GM12801 (cell line): ENCODE results near the gene DNAI2.

Source experiments
- TF ChIP-seq, protein P1 (sequence below): IDR thresholded peaks from one replicate; pipeline ENCODE4 v1.5.1; 2011; ENCODE audit warnings: control low read depth; ENCODE audit not compliant: insufficient read length; ENCODE audit errors: extremely low read depth

The DNAI2 gene

DNA sequence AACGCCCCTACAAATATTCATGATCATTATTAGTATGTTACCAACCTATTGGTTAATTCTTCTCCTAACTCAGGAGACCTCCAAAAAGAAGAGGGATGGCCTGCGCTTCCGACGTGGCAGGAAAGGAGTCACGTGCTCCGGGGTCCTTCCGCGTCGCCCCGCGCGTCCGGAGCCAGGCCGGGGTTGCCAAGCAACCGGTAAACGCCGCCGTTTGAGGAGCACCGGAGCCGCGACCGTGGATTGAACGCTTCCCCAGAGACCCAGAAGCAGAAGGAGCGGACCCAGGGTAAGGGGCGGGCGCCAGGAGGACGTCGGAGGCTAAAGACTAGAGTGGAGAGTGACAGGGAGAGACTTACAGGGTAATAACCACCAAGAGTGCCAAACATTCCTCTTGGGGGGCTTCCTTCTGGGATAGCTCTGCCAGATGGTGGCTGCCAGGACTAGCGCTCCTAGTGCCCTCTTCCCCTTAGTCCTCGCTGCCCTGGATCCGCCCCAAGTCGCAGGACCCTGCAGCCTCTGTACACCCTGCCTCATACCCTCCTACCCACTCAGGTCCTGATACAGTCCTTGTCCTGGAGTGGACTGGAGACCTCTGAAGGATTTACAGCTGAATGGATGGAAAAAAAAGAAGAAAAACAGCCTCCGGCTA lies at the start of gene DNAI2:
DNAI2 (plus strand) TSS at position 175 of the 649 bp plus-strand sequence. CDS start 7,584 bp downstream, outside the sequence.
- TF ChIP-seq, protein P1, sequence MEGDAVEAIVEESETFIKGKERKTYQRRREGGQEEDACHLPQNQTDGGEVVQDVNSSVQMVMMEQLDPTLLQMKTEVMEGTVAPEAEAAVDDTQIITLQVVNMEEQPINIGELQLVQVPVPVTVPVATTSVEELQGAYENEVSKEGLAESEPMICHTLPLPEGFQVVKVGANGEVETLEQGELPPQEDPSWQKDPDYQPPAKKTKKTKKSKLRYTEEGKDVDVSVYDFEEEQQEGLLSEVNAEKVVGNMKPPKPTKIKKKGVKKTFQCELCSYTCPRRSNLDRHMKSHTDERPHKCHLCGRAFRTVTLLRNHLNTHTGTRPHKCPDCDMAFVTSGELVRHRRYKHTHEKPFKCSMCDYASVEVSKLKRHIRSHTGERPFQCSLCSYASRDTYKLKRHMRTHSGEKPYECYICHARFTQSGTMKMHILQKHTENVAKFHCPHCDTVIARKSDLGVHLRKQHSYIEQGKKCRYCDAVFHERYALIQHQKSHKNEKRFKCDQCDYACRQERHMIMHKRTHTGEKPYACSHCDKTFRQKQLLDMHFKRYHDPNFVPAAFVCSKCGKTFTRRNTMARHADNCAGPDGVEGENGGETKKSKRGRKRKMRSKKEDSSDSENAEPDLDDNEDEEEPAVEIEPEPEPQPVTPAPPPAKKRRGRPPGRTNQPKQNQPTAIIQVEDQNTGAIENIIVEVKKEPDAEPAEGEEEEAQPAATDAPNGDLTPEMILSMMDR, result no peak

- TF ChIP-seq, protein P1, result no peak
Observed at GRCh38 chr17:74224959-74225725, 48.9 kb upstream of the DNAI2 start.

DNA sequence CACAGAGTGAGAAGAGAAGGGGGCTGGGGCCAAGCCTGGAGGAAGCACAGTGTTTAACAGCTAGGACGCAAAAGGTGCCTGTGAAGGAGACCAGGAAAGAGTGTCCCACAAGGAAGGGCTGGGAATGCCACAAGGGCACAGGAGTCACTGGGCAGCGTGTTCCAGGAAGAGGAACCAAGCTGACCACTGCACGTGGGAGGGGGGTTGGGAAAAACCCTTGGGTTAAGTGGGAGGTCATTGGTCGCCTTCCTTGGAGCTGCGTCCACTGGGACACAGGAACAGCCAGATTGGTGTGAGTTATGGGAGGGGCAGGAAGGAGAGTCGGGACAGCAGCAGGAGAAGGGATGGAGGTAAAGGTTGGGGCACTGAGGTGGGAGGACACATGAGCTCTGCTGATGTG lies 47.8 kb upstream of the DNAI2 start:
- TF ChIP-seq, protein P1, result no peak

GRCh38 chr17:74227271-74228080 lies 46.6 kb upstream of the DNAI2 start:
- TF ChIP-seq, protein P1, result no peak

DNA sequence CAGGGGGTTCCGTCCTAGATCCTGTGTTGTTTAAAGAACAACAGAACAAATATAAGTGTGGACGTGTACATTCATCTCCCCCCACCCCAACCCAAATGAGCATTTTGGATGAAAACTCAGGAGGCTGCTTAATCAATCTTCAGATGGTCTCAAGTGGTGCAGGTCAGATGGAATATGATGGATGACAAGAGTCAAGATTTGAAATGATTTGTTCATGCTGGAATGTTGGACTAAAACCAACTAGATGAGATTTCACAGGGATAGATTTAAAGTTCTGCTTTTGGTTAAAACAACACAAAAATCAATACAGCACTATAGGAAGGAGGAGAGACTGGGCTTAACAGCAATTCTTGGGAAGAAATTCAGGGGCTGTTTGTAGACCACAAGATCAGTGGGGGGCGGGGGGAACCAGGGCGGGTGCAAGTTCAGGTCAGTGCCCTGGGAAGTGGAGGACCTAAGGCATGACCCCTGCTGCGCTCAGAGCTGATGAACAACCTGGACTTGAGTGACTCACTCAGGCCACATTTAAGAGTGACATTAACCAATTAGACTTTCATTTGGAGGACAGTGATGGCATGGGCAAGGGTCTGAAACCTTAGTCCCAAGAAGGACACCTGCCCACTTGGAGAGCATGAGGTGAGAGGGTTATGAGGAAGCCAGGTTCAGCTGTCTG lies 45.6 kb upstream of the DNAI2 start:
- TF ChIP-seq, protein P1, result no peak

- TF ChIP-seq, protein P1, result no peak
Observed at GRCh38 chr17:74230896-74231295, 43.1 kb upstream of the DNAI2 start.
